Right lobe of liver (tissue), 4 donors: ENCODE results near the gene MRGPRX4.

Experiments used
- CTCF ChIP-seq, 4 donors: fragments of 200-600 bp in 3 of 4; fragments of 450-650 bp in 1 of 4; IDR thresholded peaks; one replicate each; pipeline versions ENCODE4 v1.5.1 to v1.8.0; 2016 to 2022; ENCODE audit warnings: antibody characterized with exemption in 4 of 4, mild to moderate bottlenecking in 2 of 4
- POLR2A ChIP-seq: fragments of 450-650 bp; IDR thresholded peaks from one replicate; pipeline ENCODE4 v1.6.1; 2017; ENCODE audit warnings: antibody characterized with exemption, mild to moderate bottlenecking
- donor health status: DM: no; HTN: no; CAD: no.
- donor health status: DM: no; HTN: no; CAD: no.
- donor health status: DM: no; HTN: yes; CAD: no.

- TF ChIP-seq CTCF (IDR thresholded peaks at IDR 0.05) (no peak), POLR2A (no peak)
Observed at GRCh38 chr11:18144243-18144642, 28.4 kb upstream of the MRGPRX4 start.
